Colonic mucosa (tissue), 4 donors: ENCODE results near the gene SUGP1. TPM values are rescaled to one million over a fixed set of nuclear protein-coding genes. Genes with fewer than 3 reads are reported as not detected.

Experiments used
- DNase-seq: peaks from one replicate; pipeline ENCODE4 v3.0.0-alpha.2; 2020
- H3K27ac ChIP-seq: fragments of 200-600 bp; one replicate; pipeline ENCODE4 v1.8.0; 2021
- H3K27me3 ChIP-seq: fragments of 200-600 bp; one replicate; pipeline ENCODE4 v1.8.0; 2021
- H3K36me3 ChIP-seq: fragments of 200-600 bp; one replicate; pipeline ENCODE4 v1.8.0; 2021
- H3K4me1 ChIP-seq: fragments of 200-600 bp; one replicate; pipeline ENCODE4 v1.8.0; 2021; ENCODE audit warnings: mild to moderate bottlenecking
- H3K4me3 ChIP-seq: fragments of 200-600 bp; one replicate; pipeline ENCODE4 v1.8.0; 2021
- H3K9ac ChIP-seq, 2 donors: one replicate each; pipeline ENCODE4 v1.7.0; 2013; ENCODE audit warnings: control low read depth in 2 of 2, low read depth in 2 of 2, low read length in 2 of 2
- H3K9me3 ChIP-seq: fragments of 200-600 bp; one replicate; pipeline ENCODE4 v1.8.0; 2021
- intact Hi-C: fragments of 100-400 bp; cut with DNase I; formaldehyde crosslinking; loops from one replicate; pipeline ENCODE4 v1.14.1; 2022
- total RNA-seq, 2 donors: library from RNA; stranded (reverse); fragmentation: NEBNext Ultra II Directional in 1 of 2; extraction: Animal tissue kit (Norgen Biotek cat#: 25700) in 1 of 2; gene quantifications; one replicate each; pipeline ENCODE4 v1.2.1, GENCODE V29; 2021
- TF ChIP-seq, protein P1 (sequence below): fragments of 200-600 bp; IDR thresholded peaks from one replicate; pipeline ENCODE4 v1.8.0; 2022; ENCODE audit warnings: antibody characterized with exemption, mild to moderate bottlenecking
- donor health status: healthy.
- donor health status: DM: no; HTN: no; CAD: no.
- donor health status: DM: no; HTN: no; CAD: no.

The SUGP1 gene, protein sequence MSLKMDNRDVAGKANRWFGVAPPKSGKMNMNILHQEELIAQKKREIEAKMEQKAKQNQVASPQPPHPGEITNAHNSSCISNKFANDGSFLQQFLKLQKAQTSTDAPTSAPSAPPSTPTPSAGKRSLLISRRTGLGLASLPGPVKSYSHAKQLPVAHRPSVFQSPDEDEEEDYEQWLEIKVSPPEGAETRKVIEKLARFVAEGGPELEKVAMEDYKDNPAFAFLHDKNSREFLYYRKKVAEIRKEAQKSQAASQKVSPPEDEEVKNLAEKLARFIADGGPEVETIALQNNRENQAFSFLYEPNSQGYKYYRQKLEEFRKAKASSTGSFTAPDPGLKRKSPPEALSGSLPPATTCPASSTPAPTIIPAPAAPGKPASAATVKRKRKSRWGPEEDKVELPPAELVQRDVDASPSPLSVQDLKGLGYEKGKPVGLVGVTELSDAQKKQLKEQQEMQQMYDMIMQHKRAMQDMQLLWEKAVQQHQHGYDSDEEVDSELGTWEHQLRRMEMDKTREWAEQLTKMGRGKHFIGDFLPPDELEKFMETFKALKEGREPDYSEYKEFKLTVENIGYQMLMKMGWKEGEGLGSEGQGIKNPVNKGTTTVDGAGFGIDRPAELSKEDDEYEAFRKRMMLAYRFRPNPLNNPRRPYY
- total RNA-seq, result 10 to 100 TPM; 33.2 to 54.7 TPM

DNA sequence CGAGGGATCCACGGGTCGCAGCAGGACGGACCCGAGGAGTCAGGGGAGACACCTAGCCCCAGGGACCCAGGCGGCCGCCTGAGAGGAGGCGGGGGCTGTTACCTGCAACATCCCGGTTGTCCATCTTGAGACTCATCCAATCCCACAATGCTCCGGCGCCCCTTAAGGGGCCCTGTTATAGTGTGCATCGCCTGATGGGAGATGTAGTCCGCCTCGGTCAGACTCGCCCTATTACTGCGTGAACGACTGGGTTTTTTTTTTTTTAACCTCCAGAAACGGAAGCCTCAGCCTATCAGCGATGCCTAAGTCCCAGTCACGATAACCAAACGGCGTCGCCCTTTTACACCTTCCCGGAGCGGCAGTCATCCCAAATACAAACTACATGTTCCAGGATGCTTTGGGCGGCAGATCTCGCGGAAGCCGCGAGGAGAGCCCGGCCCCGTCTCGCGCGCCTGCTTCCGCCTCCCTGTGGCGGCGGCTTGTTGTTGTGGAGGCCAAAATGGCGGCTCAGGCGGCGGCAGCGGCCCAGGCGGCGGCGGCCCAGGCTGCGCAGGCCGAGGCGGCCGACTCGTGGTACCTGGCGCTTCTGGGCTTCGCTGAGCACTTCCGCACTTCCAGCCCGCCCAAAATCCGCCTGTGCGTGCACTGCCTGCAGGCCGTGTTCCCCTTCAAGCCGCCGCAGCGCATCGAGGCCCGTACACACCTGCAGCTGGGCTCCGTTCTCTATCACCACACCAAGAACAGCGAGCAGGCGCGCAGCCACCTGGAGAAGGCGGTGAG, at the start of gene SUGP1, which contains the start of gene MAU2:
SUGP1 (minus strand) TSS at position 149 of the 780 bp plus-strand sequence; CDS start at position 136, 13 bp downstream.
MAU2 (plus strand) TSS at position 469 of the 780 bp plus-strand sequence; CDS start at position 500, 31 bp downstream.
- H3K9me3 ChIP-seq, result no peaks in the 10 kb centered on the region

DNA sequence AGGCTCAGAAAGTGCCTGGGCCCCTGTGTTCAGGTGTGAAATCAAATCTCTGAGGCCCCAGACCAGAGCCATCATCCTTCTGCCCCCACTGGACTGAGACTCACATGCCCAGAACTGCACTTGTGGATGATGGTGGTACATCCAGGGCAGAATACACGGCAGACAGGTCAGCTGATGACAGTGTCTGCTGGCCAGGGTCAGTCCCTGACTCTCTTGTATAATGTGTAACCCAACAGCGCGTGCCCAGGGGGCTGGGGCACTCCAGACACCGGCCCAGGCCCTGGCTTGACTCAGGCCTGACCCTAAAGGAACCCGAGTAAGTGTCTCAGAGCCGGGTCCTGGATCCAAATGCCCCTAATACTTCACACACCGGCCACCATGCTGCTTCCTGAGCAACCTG, 47.8 kb upstream of the SUGP1 start:
- intact Hi-C loops, result loop anchor here (5.0 kb wide), 1 partner anchor 39 kb away; the partner anchor contains the start of gene GATAD2A
- no peaks in the 10 kb centered on the region for H3K36me3 ChIP-seq
- H3K9ac ChIP-seq, result no peak overlapping the region
- H3K9me3 ChIP-seq, result no peaks in the 10 kb centered on the region
- no peak for DNase-seq
- H3K27ac ChIP-seq, result no peak overlapping the region
- TF ChIP-seq, protein P1, sequence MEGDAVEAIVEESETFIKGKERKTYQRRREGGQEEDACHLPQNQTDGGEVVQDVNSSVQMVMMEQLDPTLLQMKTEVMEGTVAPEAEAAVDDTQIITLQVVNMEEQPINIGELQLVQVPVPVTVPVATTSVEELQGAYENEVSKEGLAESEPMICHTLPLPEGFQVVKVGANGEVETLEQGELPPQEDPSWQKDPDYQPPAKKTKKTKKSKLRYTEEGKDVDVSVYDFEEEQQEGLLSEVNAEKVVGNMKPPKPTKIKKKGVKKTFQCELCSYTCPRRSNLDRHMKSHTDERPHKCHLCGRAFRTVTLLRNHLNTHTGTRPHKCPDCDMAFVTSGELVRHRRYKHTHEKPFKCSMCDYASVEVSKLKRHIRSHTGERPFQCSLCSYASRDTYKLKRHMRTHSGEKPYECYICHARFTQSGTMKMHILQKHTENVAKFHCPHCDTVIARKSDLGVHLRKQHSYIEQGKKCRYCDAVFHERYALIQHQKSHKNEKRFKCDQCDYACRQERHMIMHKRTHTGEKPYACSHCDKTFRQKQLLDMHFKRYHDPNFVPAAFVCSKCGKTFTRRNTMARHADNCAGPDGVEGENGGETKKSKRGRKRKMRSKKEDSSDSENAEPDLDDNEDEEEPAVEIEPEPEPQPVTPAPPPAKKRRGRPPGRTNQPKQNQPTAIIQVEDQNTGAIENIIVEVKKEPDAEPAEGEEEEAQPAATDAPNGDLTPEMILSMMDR, result no peak
- no peak overlapping the region for H3K4me3 ChIP-seq
- H3K4me1 ChIP-seq, result peaks cover 4% of the 10 kb centered on the region
- H3K27me3 ChIP-seq, result no peaks in the 10 kb centered on the region

More for the DNA sequence above, at the start of gene SUGP1, which contains the start of gene MAU2:
- peaks cover 3% of the 10 kb centered on the region for H3K4me1 ChIP-seq
- peak within 1 kb of the TSS; percentile 92 to 100 for H3K9ac ChIP-seq
- no peaks in the 10 kb centered on the region for H3K27me3 ChIP-seq
- intact Hi-C loops, result no loop called here
- H3K36me3 ChIP-seq, result no peaks in the 10 kb centered on the region
- TF ChIP-seq, protein P1, result no peak
- peak within 1 kb of the TSS; percentile 97 for H3K4me3 ChIP-seq
- peak within 1 kb of the TSS; percentile 76 for H3K27ac ChIP-seq
- peak; percentile 90 for DNase-seq

DNA sequence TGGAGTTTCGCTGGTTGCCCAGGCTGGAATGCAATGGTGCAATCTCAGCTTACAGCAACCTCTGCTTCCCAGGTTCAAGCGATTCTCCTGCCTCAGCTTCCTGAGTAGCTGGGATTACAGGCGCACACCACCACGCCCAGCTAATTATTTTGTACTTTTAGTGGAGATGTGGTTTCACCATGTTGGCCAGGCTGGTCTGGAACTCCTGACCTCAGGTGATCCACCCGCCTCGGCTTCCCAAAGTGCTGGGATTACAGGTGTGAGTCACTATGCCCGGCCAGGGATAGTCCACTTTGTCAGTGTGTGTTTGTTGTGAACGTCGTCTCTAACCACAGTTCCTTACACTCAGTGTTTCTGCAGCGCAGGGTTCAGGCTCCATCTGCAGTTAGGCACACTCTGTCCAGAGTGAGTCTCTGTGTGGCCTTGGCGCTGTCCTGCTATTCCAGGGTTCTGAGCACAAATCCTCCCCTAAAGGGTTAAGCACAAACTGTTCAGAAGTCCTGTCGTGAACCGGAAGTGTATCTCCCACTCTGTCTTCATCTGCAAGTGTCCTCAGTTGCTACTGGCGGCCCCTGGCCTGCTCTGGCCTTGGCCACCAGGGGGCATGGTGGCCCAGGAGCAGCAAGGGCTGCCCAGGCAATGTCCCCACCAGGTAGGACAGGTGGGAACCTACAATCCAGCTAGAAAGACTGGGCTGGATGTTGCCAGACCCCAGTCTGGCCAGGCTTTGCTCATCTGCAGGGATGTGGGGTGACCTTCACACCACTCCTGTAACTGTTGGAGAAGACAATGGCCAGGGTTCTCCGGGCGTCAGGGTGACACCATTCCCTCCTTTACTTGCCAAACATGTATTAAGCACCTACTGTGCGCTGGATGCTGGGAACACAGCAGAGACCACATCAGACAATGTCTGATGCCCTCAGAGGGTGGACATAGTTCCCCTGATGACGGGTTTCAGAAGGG, 46.4 kb upstream of the SUGP1 start:
- Histone ChIP-seq H3K4me3 (no peak overlapping the region), H3K9me3 (no peaks in the 10 kb centered on the region), H3K27ac (peak overlapping the region; percentile 59), H3K27me3 (no peaks in the 10 kb centered on the region), H3K36me3 (no peaks in the 10 kb centered on the region), H3K9ac (no peak overlapping the region), H3K4me1 (peaks cover 4% of the 10 kb centered on the region)
- DNase-seq, result peak; percentile 81
- TF ChIP-seq, protein P1, result peak; percentile 99
- intact Hi-C loops, result loop anchor here (2.0 to 5.0 kb wide), 2 partner anchors 41 to 124 kb away; partner anchors contain the start of gene GATAD2A

DNA sequence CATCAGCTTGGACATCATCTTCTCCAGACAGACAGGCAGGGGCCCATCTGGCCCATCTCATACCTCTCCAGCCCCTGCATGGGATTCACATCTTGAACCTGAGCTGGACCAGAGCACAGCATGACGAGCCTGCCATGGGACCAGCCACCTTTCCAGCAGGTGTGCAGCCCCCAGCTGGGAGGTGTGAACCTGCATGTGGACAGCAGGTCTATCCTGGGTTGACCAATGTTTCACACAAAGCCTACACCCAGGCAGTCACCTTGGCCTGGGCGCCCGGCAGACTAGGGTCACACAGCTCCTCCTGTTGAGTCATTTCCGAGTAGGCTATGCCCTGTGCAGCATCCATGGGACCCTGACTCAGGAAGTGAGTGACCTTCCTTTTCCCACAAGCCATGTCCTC, 41.8 kb upstream of the SUGP1 start:
- no peak overlapping the region for H3K9ac ChIP-seq
- peaks cover 4% of the 10 kb centered on the region for H3K4me1 ChIP-seq
- TF ChIP-seq, protein P1, result no peak
- H3K9me3 ChIP-seq, result no peaks in the 10 kb centered on the region
- no peak for DNase-seq
- no peak overlapping the region for H3K4me3 ChIP-seq
- intact Hi-C loops, result no loop called here
- no peak overlapping the region for H3K27ac ChIP-seq
- H3K36me3 ChIP-seq, result no peaks in the 10 kb centered on the region
- no peaks in the 10 kb centered on the region for H3K27me3 ChIP-seq
